ENCODE measurements around the gene SYCP2.

- TF ChIP-seq CTCF (IDR thresholded peaks at IDR 0.05) (no peak), POLR2A (IDR thresholded peaks at IDR 0.05) (no peak)
Measured at GRCh38 chr20:59821201-59821600, 112.2 kb downstream of the SYCP2 start.
